B cell (primary cell): ENCODE results near the gene HOXD8. TPM values are rescaled to one million over a fixed set of nuclear protein-coding genes. Genes with fewer than 3 reads are reported as not detected.

Experiments
- ATAC-seq: fragments of 200-7000 bp; cut with Tn5 transposase; one replicate; pipeline ENCODE4 v1.10.0; 2021; ENCODE audit warnings: low read depth, mild to moderate bottlenecking, moderate number of reproducible peaks, moderate library complexity
- CTCF ChIA-PET: fragments of 350-600 bp; sonication (Branson Sonifier 250); formaldehyde crosslinking; loops from one replicate; lab custom pipeline; 2021; ENCODE audit warnings: antibody characterized with exemption, inconsistent platforms; lab: Charles Lee
- POLR2A ChIA-PET: fragments of 350-600 bp; sonication (Branson Sonifier 250); formaldehyde crosslinking; loops from one replicate; lab custom pipeline; 2021; ENCODE audit warnings: antibody characterized with exemption; lab: Charles Lee
- DNase-seq: peaks from one replicate; pipeline ENCODE4 v3.0.0; 2013
- H2AFZ ChIP-seq: 2 replicates; pipeline ENCODE4 v1.6.1; 2012; ENCODE audit warnings: mild to moderate bottlenecking, low read depth, low read length; ENCODE audit not compliant: insufficient read depth, poor library complexity, severe bottlenecking
- H3K27ac ChIP-seq, 2 donors: 1 replicate in 1 of 2; 2 replicates in 1 of 2; pipeline ENCODE4 v1.5.1; 2012 to 2013; ENCODE audit warnings: low read length in 2 of 2, mild to moderate bottlenecking in 2 of 2, moderate library complexity in 1 of 2
- H3K27me3 ChIP-seq, 4 experiments: fragments of 200-600 bp in 1 of 4; sonication (generic) in 1 of 4; replicated peaks in 1 of 4; 1 replicate in 2 of 4; 2 replicates in 2 of 4; pipeline versions ENCODE4 v1.6.1 to v1.7.0; 2013 to 2016; ENCODE audit warnings: low read length in 3 of 4, mild to moderate bottlenecking in 2 of 4, mixed read lengths in 1 of 4, moderate library complexity in 1 of 4; ENCODE audit not compliant: insufficient read depth in 4 of 4, control insufficient read depth in 3 of 4; ENCODE audit errors: control extremely low read depth in 1 of 4
- H3K36me3 ChIP-seq, 2 experiments: replicated peaks in 1 of 2; 1 replicate in 1 of 2; 2 replicates in 1 of 2; pipeline versions ENCODE4 v1.6.1 to v1.7.1; 2013; ENCODE audit warnings: low read length in 1 of 2; ENCODE audit not compliant: insufficient read depth in 2 of 2, control insufficient read depth in 1 of 2; ENCODE audit errors: control extremely low read depth in 1 of 2, extremely low read depth in 1 of 2
- H3K4me1 ChIP-seq, 2 donors: fragments of 200-600 bp in 1 of 2; sonication (generic) in 1 of 2; 1 replicate in 1 of 2; 2 replicates in 1 of 2; pipeline versions ENCODE4 v1.5.1 to v1.6.1; 2013 to 2017; ENCODE audit warnings: low read length in 2 of 2; ENCODE audit not compliant: control insufficient read depth in 2 of 2, insufficient read depth in 2 of 2
- H3K4me2 ChIP-seq: replicated peaks from 2 replicates; pipeline ENCODE3; 2012; ENCODE audit warnings: mild to moderate bottlenecking, low read depth, low read length; ENCODE audit not compliant: poor library complexity, severe bottlenecking
- H3K4me3 ChIP-seq, 5 experiments: fragments of 200-600 bp in 1 of 5; sonication (generic) in 1 of 5; 1 replicate in 3 of 5; 2 replicates in 2 of 5; pipeline versions ENCODE4 v1.5.1 to v1.7.0; 2011 to 2016; ENCODE audit warnings: low read length in 4 of 5, mild to moderate bottlenecking in 4 of 5, low read depth in 2 of 5, control low read depth in 1 of 5, moderate library complexity in 1 of 5; ENCODE audit not compliant: insufficient read depth in 1 of 5; ENCODE audit errors: control extremely low read depth in 1 of 5, extremely low read depth in 1 of 5
- H3K79me2 ChIP-seq: fragments of 200-600 bp; sonication (generic); one replicate; pipeline ENCODE4 v1.6.0; 2016; ENCODE audit warnings: low read length; ENCODE audit not compliant: control insufficient read depth, insufficient read depth
- H3K9ac ChIP-seq: fragments of 200-600 bp; sonication (generic); 2 replicates; pipeline ENCODE4 v1.6.1; 2017; ENCODE audit warnings: mild to moderate bottlenecking, low read length, moderate library complexity
- H3K9me3 ChIP-seq, 3 donors: one replicate each; pipeline versions ENCODE4 v1.6.1 to v1.7.1; 2013; ENCODE audit warnings: low read length in 2 of 3; ENCODE audit not compliant: control insufficient read depth in 2 of 3, insufficient read depth in 1 of 3; ENCODE audit errors: control extremely low read depth in 1 of 3
- H4K20me1 ChIP-seq: 2 replicates; pipeline ENCODE4 v1.6.0; 2012; ENCODE audit warnings: mild to moderate bottlenecking, low read length; ENCODE audit not compliant: insufficient read depth, control insufficient read depth, poor library complexity, severe bottlenecking
- H3K27ac Mint-ChIP-seq: one replicate; pipeline ENCODE4 v1.8.0; 2021; ENCODE audit warnings: mixed read lengths
- H3K27me3 Mint-ChIP-seq: one replicate; pipeline ENCODE4 v1.8.0; 2021; ENCODE audit warnings: mixed read lengths
- H3K4me1 Mint-ChIP-seq: one replicate; pipeline ENCODE4 v1.8.0; 2021; ENCODE audit warnings: mixed read lengths
- H3K4me3 Mint-ChIP-seq: one replicate; pipeline ENCODE4 v1.8.0; 2021; ENCODE audit warnings: mixed read lengths
- H3K9me3 Mint-ChIP-seq: one replicate; pipeline ENCODE4 v1.8.0; 2022; ENCODE audit warnings: mixed read lengths; ENCODE audit not compliant: insufficient read depth
- CTCF ChIP-seq: fragments of 200-600 bp; IDR thresholded peaks from one replicate; pipeline ENCODE4 v1.8.0; 2022; ENCODE audit warnings: antibody characterized with exemption, mild to moderate bottlenecking
- EZH2 ChIP-seq: IDR thresholded peaks from 2 replicates; pipeline ENCODE4 v1.6.1; 2012; ENCODE audit warnings: borderline replicate concordance, low read depth, mild to moderate bottlenecking, moderate library complexity, low read length; ENCODE audit not compliant: insufficient read depth, poor library complexity, severe bottlenecking
- WGBS: methylation state at CpG from one replicate; pipeline ENCODE4 v1.1.5; 2013; ENCODE audit warnings: missing lambda C conversion rate; ENCODE audit not compliant: insufficient coverage; 5-methylcytosine and 5-hydroxymethylcytosine counted together
- intact Hi-C: fragments of 100-400 bp; cut with micrococcal nuclease; formaldehyde crosslinking; loops from one replicate; pipeline ENCODE4 v1.10.0; 2022
- polyA plus RNA-seq: library from polyadenylated mRNA; depleted of rRNA; stranded (reverse); fragments of >200 nt; gene quantifications from 2 replicates; pipeline ENCODE4 v1.2.3, GENCODE V29; 2012
- total RNA-seq, 2 donors: library from RNA; stranded (reverse); fragments of 120-200 nt in 1 of 2; gene quantifications; 1 replicate in 1 of 2; 2 replicates in 1 of 2; pipeline versions ENCODE4 v1.2.3 to v1.2.4, GENCODE V29; 2013 to 2022

HOXD8 gene
- total and polyA plus RNA-seq, 2 donors (not counting 1 experiment from before 2014, with no cell fraction given), result not detected

- Histone ChIP-seq H3K79me2 (no peaks in the 10 kb centered on the region), H4K20me1 (no peaks in the 10 kb centered on the region), H3K9me3 (peaks cover 0 to 55% (median 2%) of the 10 kb centered on the region in 3 donors), H2AFZ (no peak overlapping the region), H3K27ac (no peak overlapping the region), H3K9ac (no peak overlapping the region), H3K27me3 (peaks cover 0 to 95% (median 77%) of the 10 kb centered on the region in 4 experiments), H3K4me3 (no peak overlapping the region), H3K4me1 (peaks cover 0 to 10% of the 10 kb centered on the region in 2 donors), H3K36me3 (no peaks in the 10 kb centered on the region), H3K4me2 (no peak overlapping the region)
- POLR2A ChIA-PET, result no interaction called here
- intact Hi-C loops, result no loop called here
- Mint-ChIP-seq H3K9me3 (peaks cover 4% of the 10 kb centered on the region), H3K27ac (no peak overlapping the region), H3K4me3 (no peak overlapping the region), H3K4me1 (peaks cover 8% of the 10 kb centered on the region), H3K27me3 (peaks cover 82% of the 10 kb centered on the region)
- TF ChIP-seq EZH2 (no peak), CTCF (no peak)
- CTCF ChIA-PET, result interaction anchor here (0.6 to 1.0 kb wide), 2 partner anchors 13 to 40 kb away, joined by 3 read pairs; no protein-coding TSS in a partner anchor
- ATAC-seq, result no peak
- DNase-seq, result no peak
- 15% methylated on average over 23 of the region's 26 CpGs for WGBS
These were observed 15.2 kb upstream of the HOXD8 start for GRCh38 chr2:176114120-176114929.
